Endothelial cell of umbilical vein (primary cell): ENCODE results near the gene PTPRU. TPM values are rescaled to one million over a fixed set of nuclear protein-coding genes. Genes with fewer than 3 reads are reported as not detected.

Source experiments
- BruUV-seq: library from RNA; stranded (reverse); fragments of 400-500 nt; replicated peaks from 2 replicates; lab custom pipeline; 2021; lab: Mats Ljungman, UMichigan
- CTCF ChIA-PET: fragments of 300-600, 350-600 bp; sonication (Branson Sonifier 250); formaldehyde crosslinking; loops from one replicate; lab custom pipeline; 2021; ENCODE audit warnings: antibody characterized with exemption, inconsistent platforms; lab: Charles Lee
- POLR2A ChIA-PET: fragments of 300-600, 350-600 bp; sonication (Branson Sonifier 250); formaldehyde crosslinking; loops from one replicate; lab custom pipeline; 2021; ENCODE audit warnings: antibody characterized with exemption, inconsistent platforms; lab: Charles Lee
- DNase-seq: peaks from one replicate; pipeline ENCODE4 v3.0.0-alpha.2; 2011; ENCODE audit warnings: low read depth, low spot score
- FAIRE-seq: peaks from 2 replicates; lab custom pipeline; 2011; peaks lifted over from hg19 to GRCh38; lab: Jason Lieb, UNC
- H2AFZ ChIP-seq: 2 replicates; pipeline ENCODE4 v1.6.0; 2012; ENCODE audit warnings: low read depth, low read length, control low read depth, inconsistent platforms
- H3K27ac ChIP-seq: 2 replicates; pipeline ENCODE4 v1.5.1; 2011; ENCODE audit warnings: low read depth, mild to moderate bottlenecking, control low read depth, low read length, moderate library complexity; ENCODE audit not compliant: insufficient read depth
- H3K27me3 ChIP-seq, 2 experiments: 2 replicates each; pipeline versions ENCODE4 v1.6.0 to v1.6.1; 2011; ENCODE audit warnings: low read length in 2 of 2, mixed read lengths in 1 of 2; ENCODE audit not compliant: control insufficient read depth in 2 of 2, insufficient read depth in 2 of 2
- H3K36me3 ChIP-seq, 2 experiments: 2 replicates in 1 of 2; 3 replicates in 1 of 2; pipeline ENCODE4 v1.5.1; 2011; ENCODE audit warnings: low read length in 2 of 2, mild to moderate bottlenecking in 1 of 2, moderate library complexity in 1 of 2; ENCODE audit not compliant: control insufficient read depth in 2 of 2, insufficient read depth in 2 of 2; ENCODE audit errors: extremely low read depth in 1 of 2
- H3K4me1 ChIP-seq: 3 replicates; pipeline ENCODE4 v1.5.1; 2011; ENCODE audit warnings: mild to moderate bottlenecking, low read length; ENCODE audit not compliant: control insufficient read depth, insufficient read depth; ENCODE audit errors: extremely low read depth
- H3K4me2 ChIP-seq: 2 replicates; pipeline ENCODE4 v1.6.1; 2011; ENCODE audit warnings: low read length, control low read depth, mixed read lengths; ENCODE audit not compliant: insufficient read depth
- H3K4me3 ChIP-seq, 3 experiments: fragments of 200-600 bp in 1 of 3; sonication (generic), shearing (Covaris generic) in 1 of 3; replicated peaks in 1 of 3; 2 replicates each; pipeline ENCODE4 v1.5.1; 2011 to 2016; ENCODE audit warnings: control low read depth in 3 of 3, low read length in 3 of 3, mild to moderate bottlenecking in 2 of 3, inconsistent platforms in 1 of 3, low read depth in 1 of 3, moderate library complexity in 1 of 3; ENCODE audit not compliant: insufficient read depth in 1 of 3
- H3K79me2 ChIP-seq: 2 replicates; pipeline ENCODE4 v1.6.0; 2012; ENCODE audit warnings: low read length, inconsistent platforms; ENCODE audit not compliant: control insufficient read depth, insufficient read depth
- H3K9ac ChIP-seq: replicated peaks from 2 replicates; pipeline ENCODE3; 2011; ENCODE audit warnings: low read length, control low read depth; ENCODE audit not compliant: insufficient read depth; ENCODE audit errors: extremely low read depth
- H3K9me1 ChIP-seq: replicated peaks from 3 replicates; pipeline ENCODE4 v1.6.0; 2011; ENCODE audit warnings: mild to moderate bottlenecking, low read length; ENCODE audit not compliant: control insufficient read depth, insufficient read depth; ENCODE audit errors: extremely low read depth
- H3K9me3 ChIP-seq: replicated peaks from 2 replicates; pipeline ENCODE4 v1.5.1; 2012; ENCODE audit warnings: low read length, inconsistent platforms; ENCODE audit not compliant: control insufficient read depth, insufficient read depth
- H4K20me1 ChIP-seq: replicated peaks from 2 replicates; pipeline ENCODE3; 2011; ENCODE audit warnings: mild to moderate bottlenecking, low read length; ENCODE audit not compliant: control insufficient read depth, insufficient read depth; ENCODE audit errors: extremely low read depth
- EZH2 ChIP-seq: IDR thresholded peaks from 2 replicates; pipeline ENCODE4 v1.6.1; 2012; ENCODE audit warnings: borderline replicate concordance, low read depth, mild to moderate bottlenecking, moderate library complexity, low read length, inconsistent platforms; ENCODE audit not compliant: severe bottlenecking
- FOS ChIP-seq: IDR thresholded peaks from 2 replicates; pipeline ENCODE4 v1.6.1; 2011; ENCODE audit warnings: mild to moderate bottlenecking, low read length, moderate library complexity, borderline replicate concordance; ENCODE audit not compliant: insufficient read depth
- JUN ChIP-seq: IDR thresholded peaks from 2 replicates; pipeline ENCODE4 v1.6.1; 2011; ENCODE audit warnings: borderline replicate concordance, low read depth; ENCODE audit not compliant: insufficient read length, insufficient read depth
- MYC ChIP-seq: IDR thresholded peaks from one replicate; pipeline ENCODE4 v1.6.1; 2011; ENCODE audit warnings: mild to moderate bottlenecking, low read depth, low read length
- POLR2A ChIP-seq: IDR thresholded peaks from 2 replicates; pipeline ENCODE4 v1.6.1; 2012; ENCODE audit warnings: low read depth, mild to moderate bottlenecking, control low read depth, low read length
- POLR2AphosphoS5 ChIP-seq: IDR thresholded peaks from 2 replicates; pipeline ENCODE4 v1.6.1; 2012; ENCODE audit warnings: low read depth, mild to moderate bottlenecking, control low read depth, low read length, moderate library complexity; ENCODE audit not compliant: insufficient read depth
- dilution Hi-C: fragments of 300-500 bp; cut with MboI; formaldehyde crosslinking; loops from one replicate; pipeline ENCODE4 v1.15.0; 2019; ENCODE audit warnings: low sequenced_read_pairs; ENCODE audit not compliant: extremely low pct_ligation_motif_present
- intact Hi-C: fragments of 100-400 bp; cut with micrococcal nuclease; formaldehyde crosslinking; loops from one replicate; pipeline ENCODE4 v1.10.0; 2022
- polyA plus RNA-seq, 4 experiments: library from polyadenylated mRNA; depleted of rRNA in 3 of 4; stranded (reverse) in 3 of 4; unstranded in 1 of 4; fragments of >200 nt; gene quantifications; 2 replicates each; pipeline versions ENCODE4 v1.2.1 to v1.2.3, GENCODE V29; 2011 to 2012; ENCODE audit warnings: missing spikeins in 1 of 4
- total RNA-seq: library from RNA; stranded (reverse); gene quantifications from 2 replicates; pipeline ENCODE4 v1.2.3, GENCODE V29; 2021
- TF ChIP-seq, protein P1 (sequence below), 2 donors: IDR thresholded peaks; 1 replicate in 1 of 2; 2 replicates in 1 of 2; pipeline ENCODE4 v1.5.1; 2011; ENCODE audit warnings: low read length in 2 of 2, mild to moderate bottlenecking in 2 of 2, moderate library complexity in 2 of 2, control low read depth in 1 of 2, inconsistent platforms in 1 of 2, low read depth in 1 of 2; ENCODE audit not compliant: insufficient read depth in 1 of 2; ENCODE audit errors: extremely low read depth in 1 of 2

The PTPRU gene
- total and polyA plus RNA-seq, 2 donors (not counting 3 experiments of a cell fraction or from before 2014, with no cell fraction given) = 0.58 to 2.6 TPM

- no peak for FAIRE-seq
- ChIA-PET CTCF (interaction anchor here (1.0 kb wide), 1 partner anchor 23 kb away, joined by 3 read pairs; no protein-coding TSS in a partner anchor), POLR2A (no interaction called here)
- DNase-seq = no peak
- Histone ChIP-seq H3K4me2 (no peak overlapping the region), H3K79me2 (no peaks in the 10 kb centered on the region), H3K4me1 (no peaks in the 10 kb centered on the region), H4K20me1 (no peaks in the 10 kb centered on the region), H3K27ac (no peak overlapping the region), H3K4me3 (no peak overlapping the region), H3K36me3 (no peaks in the 10 kb centered on the region), H3K27me3 (no peaks in the 10 kb centered on the region), H2AFZ (no peak overlapping the region), H3K9ac (no peak overlapping the region), H3K9me1 (no peaks in the 10 kb centered on the region), H3K9me3 (no peaks in the 10 kb centered on the region)
- dilution Hi-C loops = no loop called here
- intact Hi-C loops = no loop called here
- TF ChIP-seq MYC = no peak
- no TSS peak for BruUV-seq
These were observed 127.9 kb downstream of the PTPRU start for GRCh38 chr1:29364101-29364678.

DNA sequence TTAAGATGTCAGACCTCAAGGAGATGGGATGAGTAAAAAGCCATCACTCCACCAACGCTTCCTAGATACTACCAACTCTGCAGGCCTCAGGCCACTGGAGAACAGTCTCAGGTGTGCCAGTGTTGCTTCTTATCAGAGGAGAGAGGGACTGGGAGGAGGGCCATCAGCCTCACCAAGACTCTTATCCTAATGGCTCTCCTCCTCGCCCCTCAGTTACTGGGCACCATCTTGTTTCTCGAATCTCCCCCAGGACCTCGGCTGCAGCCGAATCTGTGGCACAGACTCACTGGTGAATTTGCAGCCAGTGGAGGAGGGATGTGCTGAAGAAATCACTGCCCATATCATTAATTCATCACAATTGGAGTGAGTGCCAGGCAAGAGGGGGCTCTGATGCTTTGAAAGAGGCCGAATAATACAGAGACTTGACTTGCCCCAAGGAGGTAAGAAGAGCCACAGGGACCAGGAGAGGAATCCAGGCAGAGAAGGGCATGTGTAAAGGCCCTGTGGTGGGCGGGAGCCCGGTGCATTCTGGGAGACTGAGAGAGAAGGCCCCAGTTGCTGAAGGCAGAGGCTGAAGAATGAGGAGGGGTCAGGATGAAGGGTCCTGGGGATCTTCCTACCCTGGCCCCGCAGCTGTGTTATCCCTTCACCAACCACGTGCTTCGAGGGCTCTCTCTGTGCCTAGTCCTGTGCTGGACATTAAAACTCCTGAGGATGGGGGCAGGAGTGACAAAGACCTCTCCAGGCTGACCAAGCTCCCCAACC lies 129.8 kb downstream of the PTPRU start:
- H3K4me3 ChIP-seq = no peak overlapping the region
- FAIRE-seq = no peak
- H2AFZ ChIP-seq = no peak overlapping the region
- H3K27ac ChIP-seq = no peak overlapping the region
- CTCF ChIA-PET = no interaction called here
- TF ChIP-seq, protein P1, sequence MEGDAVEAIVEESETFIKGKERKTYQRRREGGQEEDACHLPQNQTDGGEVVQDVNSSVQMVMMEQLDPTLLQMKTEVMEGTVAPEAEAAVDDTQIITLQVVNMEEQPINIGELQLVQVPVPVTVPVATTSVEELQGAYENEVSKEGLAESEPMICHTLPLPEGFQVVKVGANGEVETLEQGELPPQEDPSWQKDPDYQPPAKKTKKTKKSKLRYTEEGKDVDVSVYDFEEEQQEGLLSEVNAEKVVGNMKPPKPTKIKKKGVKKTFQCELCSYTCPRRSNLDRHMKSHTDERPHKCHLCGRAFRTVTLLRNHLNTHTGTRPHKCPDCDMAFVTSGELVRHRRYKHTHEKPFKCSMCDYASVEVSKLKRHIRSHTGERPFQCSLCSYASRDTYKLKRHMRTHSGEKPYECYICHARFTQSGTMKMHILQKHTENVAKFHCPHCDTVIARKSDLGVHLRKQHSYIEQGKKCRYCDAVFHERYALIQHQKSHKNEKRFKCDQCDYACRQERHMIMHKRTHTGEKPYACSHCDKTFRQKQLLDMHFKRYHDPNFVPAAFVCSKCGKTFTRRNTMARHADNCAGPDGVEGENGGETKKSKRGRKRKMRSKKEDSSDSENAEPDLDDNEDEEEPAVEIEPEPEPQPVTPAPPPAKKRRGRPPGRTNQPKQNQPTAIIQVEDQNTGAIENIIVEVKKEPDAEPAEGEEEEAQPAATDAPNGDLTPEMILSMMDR (IDR thresholded peaks at IDR 0.05; ENCODE audit: extremely low read depth in 1 of 2, insufficient read depth in 1 of 2, low read depth in 1 of 2, low read length in 2 of 2) = no peak
- TF ChIP-seq JUN (no peak), FOS (no peak), EZH2 (no peak), MYC (no peak), POLR2A (no peak), POLR2AphosphoS5 (no peak)
- dilution Hi-C loops (no loop called here), intact Hi-C loops (no loop called here)
- no peak overlapping the region for H3K4me2 ChIP-seq
- H3K9ac ChIP-seq = no peak overlapping the region
- no peaks in the 10 kb centered on the region for H3K9me1 ChIP-seq
- no peaks in the 10 kb centered on the region for H3K79me2 ChIP-seq
- no peaks in the 10 kb centered on the region for H3K4me1 ChIP-seq
- H3K9me3 ChIP-seq = no peaks in the 10 kb centered on the region
- DNase-seq = no peak
- no peaks in the 10 kb centered on the region for H4K20me1 ChIP-seq
- H3K36me3 ChIP-seq = no peaks in the 10 kb centered on the region
- POLR2A ChIA-PET = no interaction called here
- no peaks in the 10 kb centered on the region for H3K27me3 ChIP-seq
- BruUV-seq = no TSS peak
